GM19324 (cell line): Measurements from ENCODE around the gene HES7.
"Not testable (repeated sequence)": the region's sequence is repeated elsewhere in the genome, so short reads cannot be mapped to it uniquely, and the experiment has no call there.

Experiments
- ATAC-seq: cut with Tn5 transposase; IDR thresholded peaks from one replicate; pipeline ENCODE4 v1.9.1; 2021; ENCODE audit warnings: mild to moderate bottlenecking, moderate library complexity; ENCODE audit not compliant: unreplicated experiment, low FRiP score

The HES7 gene

DNA sequence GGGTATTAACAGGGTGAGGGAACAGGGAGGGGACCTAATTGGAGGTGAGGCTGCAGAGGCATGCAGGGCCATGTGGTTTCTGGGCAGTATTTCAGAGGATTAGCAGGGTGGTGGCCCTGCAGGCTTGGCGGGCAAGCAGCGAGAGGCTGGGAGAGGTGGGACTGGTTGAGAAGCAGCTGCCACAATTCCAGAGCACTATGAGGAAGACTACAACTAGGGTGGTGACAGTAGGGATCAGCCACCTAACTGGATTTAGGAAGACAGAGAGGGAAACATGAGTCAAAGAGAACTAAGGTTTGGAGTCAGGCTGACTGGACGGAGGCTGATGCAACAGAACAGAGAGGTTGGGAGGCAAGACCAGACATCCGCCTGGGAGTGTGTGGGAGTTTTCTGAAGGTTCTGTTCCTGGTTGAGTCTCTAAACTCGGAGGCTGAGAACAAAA lies 17.9 kb downstream of the HES7 start:
- ATAC-seq: no peak

DNA sequence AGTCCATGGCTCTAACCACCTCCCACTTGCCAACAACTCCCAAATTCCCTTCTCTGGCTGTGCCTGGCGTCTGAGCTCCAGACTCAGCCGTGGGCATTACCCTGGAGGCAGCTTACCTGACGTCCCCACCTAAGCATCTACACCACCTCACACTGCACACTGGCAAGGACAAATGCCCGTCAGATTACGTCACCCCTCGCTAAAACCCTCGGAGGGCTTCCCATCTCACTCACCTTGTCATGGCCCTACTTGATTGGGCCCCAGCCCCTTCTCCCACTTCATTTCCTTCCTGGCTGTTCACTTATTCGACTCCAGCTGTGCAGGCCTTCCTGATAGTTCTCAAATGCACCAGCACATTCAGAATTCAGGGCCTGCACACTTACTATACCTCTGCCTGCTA lies 19.0 kb downstream of the HES7 start:
- ATAC-seq: no peak

DNA sequence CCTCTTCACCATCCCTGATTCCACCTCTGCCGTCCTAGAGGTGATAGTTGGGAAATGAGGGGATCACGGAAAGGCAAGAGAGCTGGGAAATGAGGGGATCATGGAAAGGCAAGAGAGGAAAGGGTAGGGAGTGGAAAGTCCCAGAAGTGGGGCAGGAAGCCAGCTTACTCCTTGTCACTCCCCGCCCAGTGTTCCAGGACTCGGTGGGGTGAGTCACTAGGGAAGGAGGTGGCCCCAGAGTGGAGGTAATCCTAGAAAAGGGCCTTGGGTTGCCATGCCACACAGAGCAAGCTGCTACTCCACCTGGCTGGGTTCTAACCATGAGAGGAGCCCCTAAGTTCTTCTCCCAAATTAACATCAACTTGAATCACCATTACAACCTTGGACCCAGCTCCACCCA lies 20.4 kb downstream of the HES7 start:
- no peak for ATAC-seq

DNA sequence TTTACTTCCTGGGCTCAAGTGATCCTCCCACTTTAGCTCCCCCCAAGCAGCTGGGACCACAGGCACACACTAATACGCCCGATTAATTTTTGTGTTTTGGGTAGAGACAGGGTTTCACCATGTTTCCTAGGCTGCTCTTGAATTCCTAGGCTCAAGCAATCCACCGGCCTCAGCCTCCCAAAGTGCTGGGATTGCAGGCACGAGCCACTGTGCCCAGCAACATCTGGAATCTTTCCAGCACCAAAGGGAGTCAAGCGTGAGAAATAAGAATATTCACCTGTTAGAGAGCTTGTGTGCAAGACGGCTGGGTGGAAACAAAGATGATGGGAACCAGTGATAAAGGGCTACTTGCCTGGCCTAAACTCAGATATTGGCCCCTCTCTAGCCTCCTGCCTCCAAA lies 22.2 kb downstream of the HES7 start:
- no peak for ATAC-seq

DNA sequence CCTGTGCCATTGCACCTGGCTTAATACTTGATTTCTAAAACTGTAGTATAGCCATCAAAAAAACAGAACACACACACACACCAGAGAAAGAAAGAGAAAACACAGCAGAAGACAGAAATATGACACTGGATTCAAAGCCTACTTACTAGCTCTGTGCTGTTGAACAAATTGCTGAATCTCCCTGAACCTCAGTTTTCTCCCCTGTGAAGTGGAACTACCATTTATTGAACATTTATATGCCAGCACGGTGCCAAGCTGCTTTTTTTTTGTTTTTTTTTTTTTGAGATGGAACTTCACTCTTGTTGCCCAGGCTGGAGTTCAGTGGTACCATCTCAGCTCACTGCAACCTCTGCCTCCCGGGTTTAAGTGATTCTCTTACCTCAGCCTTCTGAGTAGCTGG lies 23.1 kb downstream of the HES7 start:
- ATAC-seq: no peak

DNA sequence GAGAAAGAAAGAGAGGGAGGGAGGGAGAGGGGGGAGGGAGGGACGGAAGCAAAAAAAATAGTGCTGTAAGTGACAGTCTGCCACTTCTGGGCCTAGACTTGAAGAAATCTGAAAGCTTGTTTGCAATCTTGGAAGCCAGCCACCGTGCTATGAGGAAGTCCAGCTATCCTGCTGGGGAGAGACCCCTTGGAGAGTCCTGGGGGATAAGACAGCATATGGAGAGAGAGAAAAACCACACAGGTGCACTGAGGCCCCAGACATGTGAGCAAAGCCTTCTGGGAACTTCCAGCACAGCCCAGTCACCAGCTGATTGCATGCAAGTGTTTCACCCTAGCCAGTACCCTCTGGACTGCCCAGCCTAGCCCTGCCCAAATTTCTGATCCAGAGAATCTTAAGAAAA lies 23.8 kb downstream of the HES7 start:
- no peak for ATAC-seq

DNA sequence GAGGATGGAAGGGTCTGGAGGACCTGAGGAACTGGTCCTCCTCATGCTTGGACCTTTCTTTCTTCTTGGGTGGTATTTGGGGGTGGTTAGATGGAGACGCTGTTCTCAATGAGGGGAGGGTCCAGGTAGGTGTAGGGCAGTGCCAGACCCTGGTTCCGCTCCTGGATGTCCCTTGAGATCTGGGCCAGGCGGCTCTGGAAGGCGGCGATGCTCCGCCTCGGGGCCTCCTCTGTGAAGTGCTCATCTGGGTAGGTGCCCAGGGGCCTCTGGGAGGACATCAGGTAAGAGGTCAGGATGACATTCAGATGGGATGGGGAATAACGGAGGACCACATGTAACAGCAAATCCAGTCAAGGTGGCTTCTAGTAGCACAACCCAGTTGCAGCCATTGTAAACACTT lies 27.4 kb downstream of the HES7 start:
- no peak for ATAC-seq

DNA sequence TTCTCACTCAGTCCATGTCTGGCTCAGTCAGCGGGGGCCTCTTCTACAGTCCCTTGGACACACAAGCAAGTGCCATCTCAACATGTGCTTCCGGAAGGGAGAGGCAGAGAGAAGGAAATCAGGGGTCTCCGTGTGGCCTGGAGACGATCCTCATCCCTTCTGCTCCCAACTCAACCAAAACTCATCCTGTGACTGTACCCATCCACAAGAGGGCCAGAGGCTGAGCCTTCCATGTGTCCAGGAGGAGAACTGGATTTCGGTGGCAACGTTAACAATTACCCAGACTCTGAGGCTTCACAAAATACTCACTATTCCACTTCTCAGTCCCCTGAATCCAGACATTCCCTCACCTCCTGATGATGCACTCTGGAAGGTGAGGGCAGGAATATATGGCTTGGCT lies 28.5 kb downstream of the HES7 start:
- no peak for ATAC-seq

DNA sequence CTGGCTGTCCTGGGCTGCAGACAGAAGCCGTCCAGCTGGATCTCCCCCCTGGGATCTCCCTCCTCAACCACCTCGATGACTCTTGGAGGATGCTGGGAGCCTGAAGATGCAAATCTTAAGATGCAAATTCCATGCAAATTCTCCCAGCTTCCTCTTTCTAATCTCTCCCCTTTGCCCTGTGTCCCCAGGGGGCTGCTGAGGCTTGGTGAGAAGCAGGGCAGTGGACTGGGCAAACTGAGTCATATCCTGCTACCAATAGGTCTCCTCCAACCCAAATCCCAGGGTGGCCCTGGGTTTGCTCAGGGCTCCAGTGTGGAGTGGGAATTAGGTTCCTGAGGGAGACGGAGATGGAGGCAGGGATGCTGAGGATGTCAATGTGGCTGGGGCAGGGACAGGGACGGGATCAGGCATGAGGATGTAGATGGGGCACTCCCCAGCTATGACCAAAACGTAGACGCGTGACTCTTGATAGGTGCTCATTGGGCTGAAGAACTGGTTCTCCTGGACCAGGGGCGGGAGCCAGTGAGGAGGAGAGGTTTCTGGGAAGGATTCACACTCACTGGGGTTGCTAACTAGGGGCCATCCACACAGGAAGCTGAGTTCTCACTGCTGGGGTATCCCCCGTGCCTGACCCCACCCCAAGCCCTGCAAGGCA lies 32.7 kb downstream of the HES7 start:
- ATAC-seq: no peak

DNA sequence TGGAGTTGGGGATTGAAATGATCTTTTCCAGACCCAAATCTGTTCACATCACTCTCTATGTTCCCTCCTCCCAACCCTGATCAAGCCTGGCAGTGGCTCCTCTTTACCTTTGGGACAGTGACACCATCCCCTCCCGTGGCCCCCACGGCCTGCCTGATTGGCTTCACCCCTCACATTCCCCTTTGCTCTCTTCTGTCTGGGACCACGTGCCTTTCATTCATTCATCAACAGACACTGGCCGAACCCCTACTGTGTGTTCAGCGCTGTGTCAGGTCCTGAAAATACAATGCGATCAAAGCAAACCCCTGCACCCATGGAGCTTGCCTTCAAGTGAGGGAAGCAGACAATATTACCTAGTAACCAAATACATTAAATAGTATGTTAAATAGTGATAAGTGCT lies 34.2 kb downstream of the HES7 start:
- ATAC-seq: no peak

DNA sequence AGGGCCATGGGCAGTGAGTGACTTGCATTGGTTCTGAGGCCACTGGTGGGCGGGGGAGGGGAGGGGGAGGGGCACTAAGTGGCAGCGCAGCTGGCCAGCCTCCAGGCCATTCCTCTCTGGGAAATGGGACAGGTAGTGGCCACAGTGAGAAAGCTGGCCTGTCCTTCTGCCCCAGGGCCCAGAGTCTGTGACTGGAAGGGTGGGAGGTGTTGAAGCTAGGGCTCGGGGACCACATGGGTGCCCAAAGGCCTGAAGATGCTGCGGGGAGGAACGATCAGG lies 36.0 kb downstream of the HES7 start:
- no peak for ATAC-seq

DNA sequence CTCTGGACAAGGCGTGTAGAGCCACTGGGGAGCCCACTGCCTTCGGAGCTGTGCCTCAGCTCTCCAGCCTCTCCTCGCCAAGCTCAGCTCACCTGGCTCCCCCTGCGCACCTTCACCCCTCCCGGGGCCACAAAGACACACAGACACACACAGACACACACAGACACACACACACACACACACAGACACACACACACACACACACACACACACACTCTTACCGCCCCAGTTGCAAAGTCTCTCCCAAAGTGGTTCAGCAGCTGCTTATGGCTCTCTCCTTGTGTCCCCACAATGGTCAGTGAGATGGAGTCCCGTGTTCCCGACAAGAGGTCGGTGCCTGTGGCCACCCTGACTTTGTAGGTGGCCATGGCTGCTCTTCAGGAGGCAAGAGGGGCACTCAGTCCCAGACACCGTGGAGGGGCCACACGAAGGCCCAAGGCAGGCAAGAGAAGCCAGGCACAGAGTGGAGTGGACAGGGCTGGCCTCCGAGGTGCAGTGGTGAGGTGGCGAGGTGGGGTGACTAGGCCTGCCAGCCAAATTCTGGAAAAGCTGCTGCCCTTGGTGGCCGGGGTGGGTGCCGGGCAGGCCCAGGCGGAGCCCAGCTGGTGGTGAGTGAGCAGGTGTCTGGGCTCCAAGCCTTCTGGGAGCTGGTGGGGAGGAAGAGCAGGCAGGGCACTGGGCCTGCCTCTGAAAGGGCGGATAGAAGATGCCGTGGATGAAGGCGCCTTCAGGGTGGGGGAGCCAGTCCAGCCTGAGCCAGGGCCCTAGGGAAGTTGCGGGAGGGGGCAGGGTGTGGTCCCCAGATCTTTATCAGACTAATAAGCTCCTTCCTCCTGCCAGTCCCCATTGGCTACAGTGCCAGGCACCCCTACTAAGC lies 36.6 kb downstream of the HES7 start, which contains the start of gene ALOX12B:
Gene ALOX12B, minus strand, starts transcription at position 642 of the 877 bp plus-strand sequence. Its CDS starts 274 bp downstream, at position 368.
- no peak for ATAC-seq

DNA sequence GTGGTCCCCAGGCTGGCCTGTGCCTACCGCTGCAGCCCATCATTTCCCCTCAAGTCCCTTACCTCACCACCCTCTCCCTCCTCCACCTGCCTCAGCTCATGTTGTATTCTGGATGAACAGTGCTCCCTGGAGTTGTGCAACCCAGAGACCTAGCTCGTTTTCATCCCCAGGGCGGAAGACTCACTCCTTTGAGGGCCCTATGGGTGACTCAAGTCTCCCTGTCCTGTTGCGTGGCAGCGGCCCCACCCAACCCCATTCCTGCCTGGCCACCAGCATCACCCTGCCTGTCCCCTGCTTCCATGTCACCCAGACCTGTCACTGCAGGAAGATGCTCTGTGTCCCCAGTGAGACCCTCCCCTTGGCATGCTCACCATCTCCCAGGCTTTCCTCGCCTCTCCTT lies 39.7 kb downstream of the HES7 start:
- no peak for ATAC-seq

DNA sequence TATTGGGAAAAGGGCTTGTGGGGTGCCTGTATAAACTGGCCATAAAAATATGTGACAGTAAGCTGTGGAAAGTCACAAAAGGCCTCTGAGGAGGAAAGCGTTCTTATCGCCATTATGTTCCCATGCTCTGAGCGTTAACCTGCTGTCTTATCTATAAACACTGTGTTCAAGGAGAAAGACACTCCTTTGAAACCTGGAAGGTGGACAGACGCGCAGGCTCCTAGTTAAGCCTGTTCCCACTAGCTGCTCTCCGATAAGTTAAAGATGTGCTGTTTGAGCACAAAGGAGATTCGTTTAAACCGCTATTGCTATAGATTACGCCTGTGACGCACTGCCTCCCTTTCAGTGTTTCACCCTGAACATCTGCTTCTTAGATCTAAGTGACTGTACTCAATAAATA lies 41.6 kb downstream of the HES7 start:
- ATAC-seq: no peak

DNA sequence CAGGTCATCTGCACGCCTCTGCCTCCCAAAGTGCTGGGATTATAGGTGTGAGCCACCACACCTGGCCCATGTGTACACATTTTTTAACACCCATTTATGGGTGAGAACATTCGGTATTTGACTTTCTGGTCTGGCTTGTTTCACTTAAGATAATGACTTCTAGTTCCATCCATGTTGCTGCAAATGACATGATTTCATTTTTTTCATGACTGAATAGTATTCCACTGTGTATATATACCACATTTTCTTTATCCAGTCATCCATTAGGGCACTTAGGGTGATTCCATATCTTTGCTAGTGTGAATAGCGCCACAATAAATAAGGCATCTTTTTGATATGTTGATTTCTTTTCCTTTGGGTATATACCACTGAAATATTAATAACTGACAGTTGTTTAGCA lies 42.0 kb downstream of the HES7 start:
- no peak for ATAC-seq

DNA sequence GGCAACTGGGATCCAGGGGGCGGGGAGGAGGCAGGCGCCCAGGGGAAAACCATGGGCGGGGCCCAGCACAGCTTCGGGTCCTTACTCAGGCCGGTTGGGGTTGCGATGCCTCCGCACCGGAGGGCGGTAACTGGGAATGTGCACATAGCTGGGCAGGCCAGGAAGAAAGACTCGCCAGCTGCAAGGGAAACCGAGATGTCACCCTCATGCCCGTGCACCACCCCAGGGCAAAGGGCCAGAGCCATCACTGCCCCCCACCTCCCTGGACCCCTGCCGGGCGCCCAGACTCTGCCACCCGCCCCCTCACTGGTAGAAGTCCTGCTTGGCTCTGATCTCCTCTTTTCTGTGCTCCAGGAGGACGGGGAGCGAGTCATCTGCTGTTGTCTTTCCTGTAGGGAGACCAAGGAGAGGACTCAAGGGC lies 43.1 kb downstream of the HES7 start:
- no peak for ATAC-seq

DNA sequence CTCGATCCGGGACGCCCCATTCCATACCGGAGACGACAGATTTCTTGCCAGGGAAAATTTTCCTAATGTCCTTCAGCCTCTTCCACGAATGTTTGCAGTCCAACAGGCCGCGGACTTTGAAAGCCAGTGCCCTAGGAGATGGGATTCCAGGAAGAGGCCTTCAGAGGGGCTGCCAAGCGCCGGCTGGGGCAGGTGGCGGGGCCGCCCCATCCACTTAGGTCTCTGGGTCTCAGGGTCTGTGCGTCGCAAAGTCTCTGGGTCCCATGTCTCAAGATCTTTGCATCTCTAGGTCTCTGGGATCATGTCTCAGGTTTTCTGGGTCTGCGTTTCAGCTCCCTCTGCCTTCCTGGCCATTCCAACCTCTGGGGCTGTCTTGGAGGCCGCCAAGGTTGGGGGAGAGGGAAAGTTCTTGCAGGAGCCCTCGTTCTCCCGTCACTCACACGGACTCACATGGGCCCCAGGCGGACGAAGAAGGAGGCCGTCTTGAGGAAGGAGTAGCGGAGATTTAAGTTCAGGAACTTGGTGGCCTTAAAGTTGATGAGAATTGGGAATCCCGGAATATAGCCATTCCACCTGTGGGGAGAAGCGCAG lies 43.6 kb downstream of the HES7 start:
- ATAC-seq: no peak

DNA sequence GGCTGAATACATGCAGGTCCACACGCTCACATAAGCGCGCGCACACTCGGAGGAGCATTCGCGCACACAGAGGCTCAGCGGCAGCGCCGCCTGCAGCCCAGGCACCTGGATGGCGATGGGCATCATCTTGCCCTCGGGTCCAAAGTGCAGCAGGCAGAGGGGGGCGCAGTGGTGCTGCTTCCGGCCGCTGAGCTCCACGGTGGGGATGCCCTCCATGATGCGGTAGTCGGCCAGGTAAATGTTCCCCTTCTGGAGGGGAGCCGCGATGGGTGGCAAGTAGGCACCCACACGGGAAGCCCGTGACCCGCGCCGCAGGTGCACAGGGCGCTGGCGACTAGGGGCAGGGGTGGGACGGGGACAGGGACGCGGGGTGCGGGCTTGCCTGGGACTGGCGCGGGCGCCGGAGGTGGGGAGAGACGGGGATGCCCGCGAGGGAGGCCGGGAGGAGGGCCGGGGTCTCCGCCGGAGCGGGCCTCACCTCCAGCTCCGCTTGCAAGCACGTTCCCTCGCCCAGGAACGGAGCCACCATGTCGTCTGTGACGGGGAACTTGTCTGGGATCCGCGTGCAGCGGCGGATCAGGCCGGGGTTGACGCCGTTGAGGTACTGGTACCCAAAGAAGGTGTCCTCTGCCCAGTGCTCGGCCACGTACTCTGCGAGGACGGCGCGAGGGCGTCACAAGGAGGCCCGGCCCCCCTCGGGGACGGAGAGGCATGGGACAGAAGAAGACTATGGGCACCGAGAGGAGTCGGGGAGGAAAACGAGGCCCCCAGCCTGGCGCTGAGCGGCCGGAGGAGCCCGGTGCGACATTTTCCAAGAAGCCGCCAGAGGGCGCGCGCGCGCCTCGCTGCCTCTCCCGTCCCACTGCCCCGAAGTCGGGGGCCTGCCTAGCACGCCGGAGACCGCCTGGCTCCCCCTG lies 44.4 kb downstream of the HES7 start:
- ATAC-seq: no peak

DNA sequence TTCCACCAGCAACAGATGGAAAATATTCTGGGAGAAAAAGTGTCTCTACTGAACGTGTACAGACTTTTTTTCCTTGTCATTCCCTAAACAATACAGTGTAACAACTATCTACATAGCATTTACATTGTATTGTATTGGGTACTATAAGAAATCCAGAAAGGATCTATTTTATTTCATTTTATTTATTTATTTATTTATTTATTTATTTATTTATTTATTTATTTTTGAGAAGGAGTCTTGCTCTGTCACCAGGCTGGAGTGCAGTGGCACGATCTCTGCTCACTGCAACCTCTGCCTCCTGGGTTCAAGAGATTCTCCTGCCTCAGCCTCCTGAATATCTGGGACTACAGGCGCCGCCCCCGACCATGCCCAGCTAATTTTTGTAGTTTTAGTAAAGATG lies 46.0 kb downstream of the HES7 start:
- ATAC-seq: not testable (repeated sequence)

DNA sequence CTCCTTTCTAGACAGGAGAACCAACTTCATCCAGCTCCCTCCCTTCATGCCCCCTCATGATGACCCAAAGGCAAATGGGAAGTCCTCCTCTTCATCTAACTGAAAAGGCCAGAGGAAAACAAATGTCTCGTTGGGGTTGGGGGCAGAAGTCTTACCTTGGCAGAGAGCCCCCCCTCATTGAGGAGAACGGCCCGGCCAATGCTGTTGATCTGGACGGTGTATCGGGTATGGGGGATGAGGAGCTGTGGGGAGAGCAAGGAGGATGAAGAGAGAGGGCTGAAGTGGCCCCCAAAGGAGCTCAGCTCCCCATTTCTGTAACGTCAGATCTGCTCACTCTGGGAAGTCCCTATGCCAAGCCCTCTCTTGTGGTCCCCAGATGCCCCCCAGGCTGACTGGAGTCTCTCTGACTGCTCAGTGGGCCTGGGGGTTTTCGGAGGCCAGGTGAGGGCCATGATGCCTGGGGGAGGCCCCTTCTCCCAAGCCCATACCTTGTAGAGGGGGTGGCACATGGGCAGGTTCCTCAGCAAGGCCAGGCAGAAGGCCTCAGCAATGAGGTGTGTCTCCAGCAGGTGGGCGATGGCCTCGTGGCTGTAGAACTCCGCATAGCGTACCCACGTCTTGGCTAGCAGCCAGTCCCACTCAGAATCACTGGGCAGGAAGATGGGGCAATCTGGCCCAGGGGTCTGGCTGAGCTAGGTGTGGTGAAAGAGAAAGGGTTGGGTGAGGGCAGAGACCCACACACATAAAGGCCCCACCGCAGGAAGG lies 47.2 kb downstream of the HES7 start:
- ATAC-seq: no peak
